WERI-Rb-1 (cell line): ENCODE measurements around the gene PAQR7.
A peak's percentile ranks its signal among the peaks of the same experiment; 100 is the strongest.

Experiments
- DNase-seq: peaks from one replicate; pipeline ENCODE4 v3.0.0-alpha.2; 2020
- H3K27ac ChIP-seq: fragments of 250-450 bp; sonication (Bioruptor Pico); 2 replicates; pipeline ENCODE4 v1.5.1; 2020; ENCODE audit warnings: mild to moderate bottlenecking, moderate library complexity
- H3K27me3 ChIP-seq: fragments of 250-450 bp; sonication (Bioruptor Pico); 2 replicates; pipeline ENCODE4 v1.5.1; 2021; ENCODE audit warnings: mild to moderate bottlenecking, low read depth, moderate library complexity; ENCODE audit not compliant: insufficient read depth, severe bottlenecking
- H3K36me3 ChIP-seq: fragments of 250-450 bp; sonication (Bioruptor Pico); 2 replicates; pipeline ENCODE4 v1.5.1; 2020; ENCODE audit warnings: mild to moderate bottlenecking, moderate library complexity
- H3K4me3 ChIP-seq: 2 replicates; pipeline ENCODE4 v1.5.1; 2011; ENCODE audit warnings: low read depth, mild to moderate bottlenecking, control low read depth, low read length
- H3K9me3 ChIP-seq: fragments of 250-450 bp; sonication (Bioruptor Pico); 2 replicates; pipeline ENCODE4 v1.5.1; 2021; ENCODE audit warnings: mild to moderate bottlenecking, moderate library complexity; ENCODE audit not compliant: severe bottlenecking
- CTCF ChIP-seq: IDR thresholded peaks from 2 replicates; pipeline ENCODE4 v1.5.1; 2011; ENCODE audit warnings: low read depth, mild to moderate bottlenecking, control low read depth, inconsistent platforms, low read length

Gene PAQR7

GRCh38 chr1:25905680-25906643 lies 30.5 kb upstream of the PAQR7 start, which contains the start of gene STMN1:
TSS of gene STMN1 (minus strand) at chr1:25906419. CDS start at chr1:25904676, 1,743 bp downstream.
- Histone ChIP-seq H3K27ac (peak within 1 kb of the TSS; percentile 100), H3K4me3 (peak within 1 kb of the TSS; percentile 99), H3K9me3 (no peaks in the 10 kb centered on the region), H3K27me3 (no peaks in the 10 kb centered on the region), H3K36me3 (peaks cover 49% of the 10 kb centered on the region)
- TF ChIP-seq CTCF = no peak
- DNase-seq = peak; percentile 98

GRCh38 chr1:25904943-25905679 lies 29.6 kb upstream of the PAQR7 start:
- no peak for TF ChIP-seq CTCF
- no peaks in the 10 kb centered on the region for H3K9me3 ChIP-seq
- H3K27me3 ChIP-seq = no peaks in the 10 kb centered on the region
- peak; percentile 98 for DNase-seq
- peaks cover 57% of the 10 kb centered on the region for H3K36me3 ChIP-seq
- H3K27ac ChIP-seq = peak overlapping the region; percentile 100
- peak overlapping the region; percentile 99 for H3K4me3 ChIP-seq

- Histone ChIP-seq H3K27me3 (no peaks in the 10 kb centered on the region), H3K9me3 (no peaks in the 10 kb centered on the region), H3K4me3 (peak overlapping the region; percentile 99), H3K36me3 (peaks cover 69% of the 10 kb centered on the region), H3K27ac (peak overlapping the region; percentile 100)
- no peak for TF ChIP-seq CTCF
- no peak for DNase-seq
Observed at GRCh38 chr1:25903986-25904385, 28.5 kb upstream of the PAQR7 start.

GRCh38 chr1:25902462-25902861 lies 27.0 kb upstream of the PAQR7 start:
- no peak for DNase-seq
- Histone ChIP-seq H3K4me3 (peak overlapping the region; percentile 99), H3K9me3 (no peaks in the 10 kb centered on the region), H3K36me3 (peaks cover 84% of the 10 kb centered on the region), H3K27me3 (no peaks in the 10 kb centered on the region), H3K27ac (peak overlapping the region; percentile 100; the same call in 1 of the 2 replicates)
- TF ChIP-seq CTCF = no peak

- H3K9me3 ChIP-seq = no peaks in the 10 kb centered on the region
- peak overlapping the region; percentile 40 for H3K27ac ChIP-seq
- no peak overlapping the region for H3K4me3 ChIP-seq
- no peak for DNase-seq
- H3K36me3 ChIP-seq = peaks cover 98% of the 10 kb centered on the region
- TF ChIP-seq CTCF = no peak
- H3K27me3 ChIP-seq = no peaks in the 10 kb centered on the region
Observed at GRCh38 chr1:25900219-25900618, 24.7 kb upstream of the PAQR7 start.
